ENCODE results near the gene OR52K1. TPM values are rescaled to one million over a fixed set of nuclear protein-coding genes. Genes with fewer than 3 reads are reported as not detected.
A peak's percentile ranks its signal among the peaks of the same experiment; 100 is the strongest.

The OR52K1 gene
- total RNA-seq, 1 experiment from 2014 or later, result not detected

DNA sequence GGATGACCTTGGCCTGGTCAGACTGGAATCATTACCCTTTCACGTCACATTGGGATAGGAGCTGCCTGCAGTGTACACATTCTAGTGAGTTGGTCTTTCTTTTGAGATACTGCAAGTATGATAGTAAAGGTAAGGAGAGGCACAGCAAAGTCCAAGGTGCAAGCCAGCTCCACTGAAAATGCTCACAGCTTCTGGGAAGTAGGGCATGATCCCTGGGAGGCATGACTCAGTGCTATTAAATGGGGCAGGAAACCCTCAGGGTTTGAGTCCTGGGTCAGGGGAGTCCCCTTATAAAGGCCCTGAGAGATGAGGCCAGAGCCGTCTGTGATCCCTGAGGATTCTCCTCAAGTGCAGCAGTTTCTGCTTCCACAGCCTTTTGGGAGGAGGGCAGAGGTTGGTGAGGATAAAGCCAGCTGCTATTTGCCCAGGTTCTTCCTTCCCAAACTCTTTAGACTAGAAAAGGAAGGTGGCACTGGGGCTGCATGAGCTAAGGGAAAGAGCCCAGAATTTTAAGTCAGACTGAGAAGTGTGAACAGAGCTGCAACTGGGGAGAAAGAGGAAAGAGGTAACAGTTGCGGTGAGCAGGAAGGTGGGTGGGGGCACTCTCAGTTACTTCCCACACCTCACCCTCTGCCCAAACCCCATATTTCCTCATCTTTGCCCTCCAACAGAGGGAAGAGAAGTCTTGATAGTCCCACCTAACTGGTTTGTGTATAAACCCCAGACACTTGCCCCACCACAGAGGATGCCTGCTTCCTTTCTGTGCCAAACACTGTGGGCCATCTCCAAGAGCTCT lies 14.4 kb upstream of the OR52K1 start:
- DNase-seq (no peak), ATAC-seq (no peak)
- BruUV-seq (replicated peaks), result no TSS peak
- no peak overlapping the region for H2AFZ ChIP-seq (ENCODE audit: low read length)
- no peaks in the 10 kb centered on the region for H3F3A ChIP-seq (ENCODE audit: low read length, unreplicated experiment)
- 0 out of 2 replicates have a peak, but pooled peaks cover 4% of the 10 kb centered on the region for H3K9me3 ChIP-seq (ENCODE audit: low read length)
- H3K79me2 ChIP-seq (ENCODE audit: low read length), result no peaks in the 10 kb centered on the region
- H4K20me1 ChIP-seq (ENCODE audit: low read length), result no peaks in the 10 kb centered on the region
- H3K27me3 ChIP-seq (ENCODE audit: low read length), result peaks cover 4% of the 10 kb centered on the region; the same call in 1 of the 2 replicates
- H3K9ac ChIP-seq (ENCODE audit: low read length), result no peak overlapping the region
- ChIA-PET CTCF (no interaction called here), POLR2A (ENCODE audit: unreplicated experiment) (no interaction called here)
- no peaks in the 10 kb centered on the region for H3K9me2 ChIP-seq (replicated peaks; ENCODE audit: low read length)
- no peak overlapping the region for H3K27ac ChIP-seq (ENCODE audit: low read length)
- intact Hi-C loops (cut with micrococcal nuclease), result no loop called here
- no peak overlapping the region for H3K4me2 ChIP-seq (ENCODE audit: low read length)
- H3K4me3 ChIP-seq (ENCODE audit: low read length), result no peak overlapping the region
- TF ChIP-seq, protein P1, sequence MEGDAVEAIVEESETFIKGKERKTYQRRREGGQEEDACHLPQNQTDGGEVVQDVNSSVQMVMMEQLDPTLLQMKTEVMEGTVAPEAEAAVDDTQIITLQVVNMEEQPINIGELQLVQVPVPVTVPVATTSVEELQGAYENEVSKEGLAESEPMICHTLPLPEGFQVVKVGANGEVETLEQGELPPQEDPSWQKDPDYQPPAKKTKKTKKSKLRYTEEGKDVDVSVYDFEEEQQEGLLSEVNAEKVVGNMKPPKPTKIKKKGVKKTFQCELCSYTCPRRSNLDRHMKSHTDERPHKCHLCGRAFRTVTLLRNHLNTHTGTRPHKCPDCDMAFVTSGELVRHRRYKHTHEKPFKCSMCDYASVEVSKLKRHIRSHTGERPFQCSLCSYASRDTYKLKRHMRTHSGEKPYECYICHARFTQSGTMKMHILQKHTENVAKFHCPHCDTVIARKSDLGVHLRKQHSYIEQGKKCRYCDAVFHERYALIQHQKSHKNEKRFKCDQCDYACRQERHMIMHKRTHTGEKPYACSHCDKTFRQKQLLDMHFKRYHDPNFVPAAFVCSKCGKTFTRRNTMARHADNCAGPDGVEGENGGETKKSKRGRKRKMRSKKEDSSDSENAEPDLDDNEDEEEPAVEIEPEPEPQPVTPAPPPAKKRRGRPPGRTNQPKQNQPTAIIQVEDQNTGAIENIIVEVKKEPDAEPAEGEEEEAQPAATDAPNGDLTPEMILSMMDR (conservative IDR thresholded peaks at IDR 0.05; ENCODE audit: low read depth, low read length), result no peak
- TF ChIP-seq EZH2phosphoT487 (IDR thresholded peaks at IDR 0.05; ENCODE audit: borderline replicate concordance, low read length), result no peak
- no peaks in the 10 kb centered on the region for H3K36me3 ChIP-seq (ENCODE audit: low read depth, low read length)
- H3K4me1 ChIP-seq (ENCODE audit: insufficient read depth, low read length), result no peaks in the 10 kb centered on the region

DNA sequence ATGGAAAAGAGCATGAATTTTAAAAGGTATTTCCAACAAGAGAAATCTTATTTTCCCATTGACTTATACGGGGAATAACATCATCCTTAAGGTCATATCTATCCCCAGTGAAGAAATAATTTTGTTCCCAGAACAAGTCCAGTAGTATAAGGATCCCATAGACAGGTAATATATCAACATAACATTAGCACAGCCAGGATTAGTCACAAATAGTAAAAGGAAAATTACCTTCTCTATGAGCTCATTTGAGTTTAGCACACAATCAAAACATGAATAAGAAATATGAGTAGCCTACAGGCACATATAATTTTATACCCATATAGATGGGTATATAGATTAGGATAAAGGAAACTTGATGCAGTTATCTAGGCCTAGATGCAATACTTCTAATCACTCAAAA lies 2.8 kb upstream of the OR52K1 start:
- Histone ChIP-seq H4K20me1 (ENCODE audit: low read length) (no peaks in the 10 kb centered on the region), H3K9ac (ENCODE audit: low read length) (no peak overlapping the region), H3K27me3 (ENCODE audit: low read length) (no peaks in the 10 kb centered on the region), H3K27ac (ENCODE audit: low read length) (peak overlapping the region; percentile 93), H3K9me3 (ENCODE audit: low read length) (no peaks in the 10 kb centered on the region), H2AFZ (ENCODE audit: low read length) (no peak overlapping the region), H3F3A (ENCODE audit: low read length, unreplicated experiment) (peaks cover 6% of the 10 kb centered on the region), H3K4me3 (ENCODE audit: low read length) (no peak overlapping the region), H3K79me2 (ENCODE audit: low read length) (no peaks in the 10 kb centered on the region), H3K4me2 (ENCODE audit: low read length) (peak overlapping the region; percentile 65; the same call in 1 of the 2 replicates), H3K4me1 (ENCODE audit: insufficient read depth, low read length) (peaks cover 37% of the 10 kb centered on the region), H3K9me2 (replicated peaks; ENCODE audit: low read length) (no peaks in the 10 kb centered on the region), H3K36me3 (ENCODE audit: low read depth, low read length) (no peaks in the 10 kb centered on the region)
- ChIA-PET POLR2A (ENCODE audit: unreplicated experiment) (no interaction called here), CTCF (no interaction called here)
- DNase-seq (peak; percentile 45), ATAC-seq (peak; percentile 25)
- BruUV-seq (replicated peaks), result no TSS peak
- TF ChIP-seq, protein P1 (conservative IDR thresholded peaks at IDR 0.05; ENCODE audit: low read depth, low read length), result no peak
- TF ChIP-seq EZH2 (IDR thresholded peaks at IDR 0.05; ENCODE audit: low read length, unreplicated experiment) (no peak), EZH2phosphoT487 (IDR thresholded peaks at IDR 0.05; ENCODE audit: borderline replicate concordance, low read length) (no peak)
- intact Hi-C loops (cut with micrococcal nuclease), result loop anchor here (5.0 kb wide), 1 partner anchor 87 kb away; the partner anchor contains the start of gene TRIM21

Data from PC-3 (cell line).